Colon (tissue), 2 donors: ENCODE results near the gene HTD2.
"Not testable (repeated sequence)": the region's sequence is repeated elsewhere in the genome, so short reads cannot be mapped to it uniquely, and the experiment has no call there.

Source experiments
- FAIRE-seq: peaks from 2 replicates; lab custom pipeline; 2012; peaks lifted over from hg19 to GRCh38; lab: Jason Lieb, UNC
- donor health status: control.
- donor health status: control.

HTD2 gene

DNA sequence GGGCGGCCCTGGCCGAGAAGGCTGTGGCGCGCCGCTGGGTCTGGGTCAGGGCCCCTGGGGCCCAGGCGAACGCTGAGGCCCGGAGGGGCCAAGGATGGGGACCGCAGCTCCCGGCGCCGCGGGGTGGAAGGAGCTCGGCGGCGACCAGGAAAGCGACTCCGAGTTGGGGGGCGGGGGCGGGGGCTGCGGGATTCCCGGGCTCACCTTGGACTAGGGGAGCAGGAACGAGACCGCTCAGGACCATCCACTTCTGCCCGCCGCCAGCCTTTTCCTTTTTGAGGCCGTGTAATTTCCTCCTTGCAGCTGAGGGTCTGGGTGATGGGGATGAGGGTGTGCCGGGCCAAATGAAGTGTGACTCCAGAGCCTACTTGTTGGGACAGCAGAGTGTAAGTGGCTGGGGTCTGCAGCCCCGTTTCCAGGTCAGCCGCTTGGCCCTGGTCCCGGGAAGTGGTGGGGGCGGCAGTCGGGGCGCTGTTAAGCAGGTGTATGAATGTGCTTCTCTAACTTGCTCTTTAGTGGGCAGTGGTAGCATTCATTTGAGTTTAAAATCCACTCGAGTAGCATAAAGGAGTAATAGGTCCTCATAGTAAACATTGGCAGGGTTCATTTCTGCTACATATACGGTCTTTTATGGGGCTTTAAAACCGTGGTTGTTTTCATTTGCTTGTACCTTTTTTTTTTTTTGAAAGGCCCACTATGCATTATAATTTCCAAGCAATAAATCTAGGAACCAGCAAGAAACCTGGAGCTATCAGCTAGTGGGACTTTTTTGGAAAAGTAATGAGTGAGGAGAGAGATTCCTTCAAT is 27.1 kb downstream of the HTD2 start:
- no peak for FAIRE-seq

DNA sequence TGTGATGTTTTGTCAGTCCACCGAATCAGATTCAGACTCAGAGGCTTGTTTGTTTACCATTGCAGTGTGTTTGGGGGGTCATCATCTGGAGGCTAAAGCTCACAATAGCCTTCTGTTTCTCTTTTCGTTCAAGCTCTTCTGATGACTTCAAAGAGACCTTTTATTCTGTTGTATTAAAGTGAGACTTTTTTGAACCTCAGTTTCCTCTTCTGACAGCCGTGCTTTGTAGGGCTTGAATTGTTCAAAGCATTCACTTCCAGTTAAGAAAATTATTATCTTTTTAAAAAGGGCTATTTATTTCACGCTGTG is 27.6 kb downstream of the HTD2 start:
- no peak for FAIRE-seq

DNA sequence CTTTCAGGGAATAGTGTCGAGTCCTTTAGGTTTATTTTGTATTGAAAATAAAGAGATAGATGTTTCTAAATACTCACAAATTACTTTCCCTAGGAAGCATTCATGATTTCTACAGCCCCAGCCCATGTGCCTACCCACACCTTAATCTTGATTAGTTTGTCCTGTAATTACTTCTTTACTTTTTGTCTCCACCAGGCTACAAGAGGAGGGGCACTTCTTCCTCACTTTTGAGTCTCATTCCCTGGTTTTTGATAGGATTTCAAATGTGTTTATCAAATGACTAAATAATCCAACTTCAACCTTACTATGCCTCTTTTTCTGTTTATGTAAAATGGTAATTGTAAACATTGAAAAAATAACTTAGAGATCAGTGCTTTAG is 28.2 kb downstream of the HTD2 start:
- no peak for FAIRE-seq

DNA sequence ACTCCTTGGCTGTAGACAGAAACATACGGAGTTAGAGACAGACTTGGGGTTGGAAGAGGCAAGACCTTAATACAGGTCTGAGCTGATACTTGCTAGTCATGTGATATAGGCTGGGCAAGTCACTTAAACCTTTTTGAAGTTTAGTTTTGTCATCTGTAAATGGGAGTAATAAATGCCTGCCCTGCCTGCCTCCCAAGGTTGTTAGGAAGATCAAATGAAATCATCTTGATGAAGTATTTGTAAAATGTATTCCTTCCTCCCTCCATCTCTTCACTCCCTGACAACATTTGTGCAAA is 29.3 kb downstream of the HTD2 start:
- no peak for FAIRE-seq

DNA sequence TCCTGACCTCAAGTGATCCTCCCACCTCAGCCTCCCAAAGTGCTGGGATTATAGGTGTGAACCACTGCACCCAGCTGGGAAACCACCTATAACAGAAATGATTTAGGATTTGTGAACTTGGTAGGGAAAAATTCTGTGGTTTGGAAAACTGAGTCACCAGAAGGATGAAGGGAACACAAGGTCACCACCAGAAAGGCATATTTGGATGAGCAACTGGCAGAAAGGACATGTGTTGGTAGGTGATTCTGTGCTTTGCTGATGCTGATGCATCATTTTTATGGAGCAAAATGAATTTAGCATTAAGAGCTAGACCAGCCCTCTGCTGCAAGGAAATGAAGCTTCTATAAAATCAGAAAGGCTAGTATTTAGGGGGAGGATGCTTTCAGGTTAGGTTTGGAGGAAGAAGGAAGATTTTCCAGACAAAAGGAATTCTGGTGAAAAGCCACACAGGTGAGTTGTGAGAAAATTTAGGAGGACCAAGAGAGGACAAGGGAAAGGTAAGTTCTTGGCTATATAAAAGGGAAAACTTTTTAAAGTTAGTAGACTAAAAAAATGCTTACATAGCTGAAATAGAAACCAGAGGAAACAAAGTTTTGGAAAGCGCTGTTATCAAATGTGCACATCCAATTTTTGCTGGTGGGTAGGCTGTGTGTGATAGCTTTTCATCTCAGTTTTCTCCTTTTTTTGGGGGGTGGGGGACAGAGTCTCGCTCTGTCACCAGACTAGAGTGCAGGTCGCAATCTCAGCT is 30.0 kb downstream of the HTD2 start:
- FAIRE-seq, result no peak

DNA sequence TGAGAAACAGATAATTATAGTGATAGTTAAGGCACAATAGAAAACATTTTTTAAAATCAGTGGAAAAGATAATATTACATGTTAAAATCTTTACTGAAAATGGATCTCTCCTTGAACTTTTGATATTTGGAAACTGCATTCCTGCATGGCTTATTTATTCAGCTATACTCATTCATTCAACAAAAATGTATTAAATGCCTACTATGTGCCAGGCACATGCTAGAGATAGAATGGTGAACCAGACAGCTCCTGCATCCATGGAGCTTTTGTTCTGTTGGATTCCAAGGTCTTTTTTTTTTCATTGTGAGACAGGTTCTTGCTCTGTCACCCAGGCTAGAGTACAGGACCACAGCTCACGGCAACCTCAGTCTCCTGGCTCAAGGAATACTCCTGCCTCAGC is 30.9 kb downstream of the HTD2 start:
- FAIRE-seq, result no peak

DNA sequence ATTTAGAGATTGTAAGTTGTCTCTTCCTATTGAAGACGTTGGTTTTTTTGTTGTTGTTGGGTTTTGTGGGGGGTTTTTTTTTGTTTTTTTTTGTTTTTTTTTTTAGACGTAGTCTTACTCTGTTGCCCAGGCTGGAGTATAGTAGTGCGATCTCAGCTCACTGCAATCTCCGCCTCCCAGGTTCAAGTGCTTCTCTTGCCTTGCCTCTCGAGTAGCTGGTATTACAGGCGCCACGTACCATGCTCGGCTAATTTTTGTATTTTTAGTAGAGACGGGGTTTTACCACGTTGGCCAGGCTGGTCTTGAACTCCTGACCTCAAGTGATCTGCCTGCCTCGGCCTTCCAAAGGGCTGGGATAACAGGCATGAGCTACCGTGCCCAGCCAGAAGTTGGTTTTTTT is 32.8 kb downstream of the HTD2 start:
- FAIRE-seq, result not testable (repeated sequence)

DNA sequence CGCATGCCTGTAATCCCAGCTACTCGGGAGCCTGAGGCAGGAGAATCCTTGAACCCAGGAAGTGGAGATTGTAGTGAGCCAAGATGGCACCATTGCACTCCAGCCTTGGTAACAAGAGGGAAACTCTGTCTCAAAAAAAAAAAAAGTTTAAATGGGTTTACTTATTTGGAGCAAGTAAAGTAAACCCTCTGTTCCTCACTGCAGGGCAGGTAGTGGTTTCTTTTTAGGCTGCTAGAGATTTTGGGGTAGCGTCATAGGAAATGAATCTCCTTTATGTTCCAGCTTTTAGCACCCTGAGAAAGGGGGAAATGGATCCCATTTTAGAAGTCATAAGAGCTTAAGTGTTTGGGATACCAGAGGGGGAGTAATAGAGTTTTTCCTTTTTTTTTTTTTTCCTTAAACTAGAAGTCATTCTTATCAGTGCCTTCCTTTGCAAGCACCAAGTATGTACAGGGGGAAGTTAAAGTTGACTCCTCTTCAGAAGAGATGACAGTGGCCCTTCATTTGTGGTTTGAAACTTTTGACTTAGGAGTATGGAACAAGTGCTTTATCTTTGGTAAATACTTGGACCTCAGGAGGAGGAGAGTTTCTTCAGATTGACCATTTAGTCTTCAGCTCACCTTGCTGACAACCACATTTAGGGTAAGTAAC is 34.4 kb downstream of the HTD2 start:
- FAIRE-seq, result no peak

DNA sequence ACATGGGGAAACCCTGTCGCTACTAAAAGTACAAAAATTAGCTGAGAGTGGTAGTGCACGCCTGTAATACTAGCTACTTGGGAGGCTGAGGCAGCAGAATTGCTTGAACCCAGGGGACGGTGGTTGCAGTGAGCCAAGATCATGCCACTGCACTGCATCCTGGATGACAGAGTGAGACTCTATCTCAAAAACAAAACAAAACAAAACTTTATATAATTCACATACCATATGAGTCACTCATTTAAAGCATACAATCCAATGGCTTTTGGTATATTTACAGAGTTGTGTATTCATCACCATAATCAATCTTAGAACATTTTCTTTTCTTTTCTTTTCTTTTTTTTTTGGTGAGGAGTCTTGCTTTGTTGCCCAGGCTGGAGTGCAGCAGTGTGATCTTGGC is 35.1 kb downstream of the HTD2 start:
- no peak for FAIRE-seq

DNA sequence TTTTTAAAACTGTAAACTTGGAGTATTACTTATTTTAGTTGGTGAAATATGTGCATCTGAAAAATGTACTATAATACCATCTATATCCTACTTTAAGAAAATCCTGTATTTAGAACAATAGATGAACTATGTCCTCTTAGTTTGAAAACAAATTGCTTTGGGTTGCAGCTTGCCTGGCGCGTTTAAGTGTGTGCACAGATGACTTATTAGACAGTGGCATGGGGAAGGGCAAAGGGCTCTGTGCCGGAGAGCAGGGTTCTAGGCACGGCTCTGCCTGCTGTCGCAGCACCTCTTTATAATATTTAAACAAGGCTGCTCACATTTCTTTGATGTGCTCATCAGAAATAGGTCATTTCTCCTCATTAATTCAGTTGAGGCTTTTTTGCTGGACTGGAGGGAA is 36.4 kb downstream of the HTD2 start:
- FAIRE-seq, result no peak

DNA sequence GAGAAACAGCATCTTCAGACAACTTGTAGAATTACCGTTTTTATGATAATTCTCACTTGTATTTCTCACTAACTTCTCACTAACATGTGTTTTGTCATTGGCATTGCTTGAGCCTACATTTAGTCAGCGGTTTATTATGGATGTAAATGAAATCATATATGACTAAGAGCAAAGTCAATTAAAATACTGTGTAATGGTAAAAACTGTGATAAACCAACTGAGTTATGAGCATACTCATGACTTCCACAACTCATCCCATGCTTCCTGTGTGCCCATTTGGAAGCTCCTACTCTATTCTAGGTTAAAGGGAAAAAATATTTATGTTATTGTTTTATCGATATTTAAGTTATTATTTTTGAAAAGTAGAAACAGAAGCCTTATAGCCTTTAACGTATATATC is 39.1 kb downstream of the HTD2 start:
- no peak for FAIRE-seq

DNA sequence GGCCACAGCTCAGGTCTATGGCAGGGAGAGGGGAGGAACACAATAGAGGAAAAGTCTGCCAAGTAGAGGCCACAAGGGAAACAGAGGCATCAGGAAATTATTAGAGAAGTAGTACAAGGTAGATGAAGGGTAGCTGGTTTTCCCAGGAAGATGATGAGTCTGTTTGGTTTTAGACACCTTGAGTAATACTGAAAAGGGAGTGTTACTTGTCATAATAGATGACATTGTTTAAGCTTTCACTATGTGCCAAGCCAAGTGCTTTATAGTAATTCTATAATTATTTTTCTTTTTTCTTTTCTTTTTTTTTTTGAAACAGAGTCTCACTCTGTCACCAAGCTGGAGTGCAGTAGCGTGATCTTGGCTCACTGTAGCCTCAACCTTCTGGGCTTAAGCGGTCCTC is 40.0 kb downstream of the HTD2 start:
- FAIRE-seq, result no peak

DNA sequence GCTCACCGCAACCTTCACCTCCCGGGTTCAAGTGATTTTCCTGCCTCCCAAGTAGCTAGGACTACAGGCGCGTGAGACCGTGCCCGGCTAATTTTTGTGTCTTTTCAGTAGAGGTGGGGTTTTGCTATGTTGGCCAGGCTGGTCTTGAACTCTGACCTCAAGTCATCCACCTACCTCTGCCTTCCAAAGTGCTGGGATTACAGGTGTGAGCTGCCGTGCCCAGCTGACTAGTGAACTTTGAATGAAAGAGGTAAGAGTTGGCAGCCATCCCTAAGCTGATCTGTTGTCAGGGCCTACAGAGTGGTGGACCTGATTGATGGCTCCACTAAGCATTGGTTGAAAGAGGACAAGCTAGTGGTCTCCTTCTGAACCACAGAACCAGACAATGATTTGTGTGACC is 41.7 kb downstream of the HTD2 start:
- FAIRE-seq, result no peak

DNA sequence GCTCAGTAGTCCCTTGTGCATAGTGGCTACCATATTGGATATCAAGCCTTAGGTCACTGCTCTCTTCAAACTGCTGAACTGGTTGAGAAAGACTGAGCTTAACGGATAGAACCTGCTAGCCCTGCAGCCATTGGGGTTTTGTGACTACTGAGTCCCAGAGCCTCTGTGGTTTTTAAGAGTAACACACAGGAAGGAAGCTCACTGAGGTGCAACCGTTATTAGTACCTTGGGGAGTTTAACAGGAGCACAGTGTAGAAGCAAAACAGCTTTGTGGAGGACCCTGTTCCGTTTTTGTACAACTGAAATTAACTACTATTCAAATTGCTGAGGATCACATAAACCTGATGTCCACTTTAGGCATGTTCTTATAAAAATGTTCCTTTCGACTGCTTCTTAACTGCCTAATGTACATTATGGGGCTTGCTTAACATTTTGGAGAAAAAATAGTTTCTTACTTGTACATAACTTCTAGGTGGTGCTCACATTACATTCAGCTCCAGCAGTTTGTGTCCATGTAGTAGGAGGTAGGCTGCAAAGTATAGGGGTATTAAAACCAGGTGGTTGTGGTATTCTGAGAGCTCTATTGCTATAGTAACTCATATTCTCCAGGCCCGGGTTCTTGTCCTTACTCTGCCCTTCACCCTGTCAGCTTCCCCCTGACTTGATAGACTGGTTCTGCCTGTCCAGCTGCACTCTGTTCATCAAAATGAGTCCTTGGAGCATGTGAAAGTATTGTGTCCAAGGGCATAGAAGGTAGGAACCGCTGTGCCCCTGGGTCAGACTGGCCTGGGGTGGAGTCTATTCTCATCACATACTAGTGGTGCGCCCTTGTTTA is 43.7 kb downstream of the HTD2 start:
- FAIRE-seq, result no peak

DNA sequence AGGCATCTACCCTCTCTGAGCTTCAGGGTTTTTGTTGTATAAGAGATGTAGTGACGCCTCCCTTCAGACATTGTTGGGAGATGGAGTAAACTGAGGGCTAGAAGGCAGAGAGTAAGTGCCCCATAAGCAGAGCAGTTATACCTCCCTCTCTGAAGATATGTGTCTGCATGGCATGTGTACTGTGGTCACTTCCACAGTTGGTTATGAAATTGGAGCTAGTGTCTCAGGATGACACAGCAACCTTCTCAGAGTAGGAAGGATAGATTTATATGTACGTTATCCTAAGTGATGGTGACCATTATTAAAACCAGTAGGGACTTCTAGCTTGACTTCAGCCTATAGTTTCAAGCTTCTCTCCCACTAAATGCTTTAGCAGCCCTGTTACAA is 44.3 kb downstream of the HTD2 start:
- no peak for FAIRE-seq

DNA sequence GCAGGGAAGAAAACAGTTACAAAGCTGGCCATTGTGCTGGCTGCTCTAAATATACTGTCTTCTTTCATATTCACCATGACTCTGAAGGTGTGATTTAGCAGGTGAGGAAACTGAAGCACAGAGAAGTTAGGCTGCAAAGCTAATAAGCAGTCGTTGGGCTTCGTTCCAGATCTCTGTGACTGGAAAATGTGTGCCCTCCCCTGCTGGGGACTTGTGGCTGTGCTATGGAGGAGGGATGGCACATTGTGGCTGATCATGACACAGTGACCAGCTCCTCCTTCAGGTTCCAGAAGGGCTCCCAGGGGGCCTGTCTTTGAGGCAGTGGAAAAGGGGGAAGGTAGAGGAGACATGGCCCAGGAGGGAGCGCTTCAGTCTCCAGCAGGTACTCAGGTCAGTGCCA is 45.6 kb downstream of the HTD2 start:
- FAIRE-seq, result no peak

DNA sequence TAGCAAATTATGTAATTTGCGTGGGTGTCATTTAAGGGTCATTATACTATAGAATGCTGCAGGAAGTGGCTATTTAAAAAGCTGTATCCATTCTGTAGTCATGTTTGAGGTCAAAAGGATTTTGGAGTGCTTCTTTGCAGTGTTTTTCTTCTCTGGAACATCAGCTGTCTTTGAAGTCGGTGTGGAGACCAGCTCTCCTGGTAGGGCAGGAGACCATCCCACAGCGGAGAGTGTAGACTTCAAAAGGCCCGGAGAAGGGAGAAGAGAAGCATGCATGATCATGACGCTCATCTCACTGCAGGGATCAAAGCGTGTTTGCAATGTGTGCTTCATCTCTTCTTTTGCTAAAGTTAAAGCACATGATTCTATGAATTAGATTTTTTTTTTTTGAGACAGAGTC is 46.3 kb downstream of the HTD2 start:
- no peak for FAIRE-seq

DNA sequence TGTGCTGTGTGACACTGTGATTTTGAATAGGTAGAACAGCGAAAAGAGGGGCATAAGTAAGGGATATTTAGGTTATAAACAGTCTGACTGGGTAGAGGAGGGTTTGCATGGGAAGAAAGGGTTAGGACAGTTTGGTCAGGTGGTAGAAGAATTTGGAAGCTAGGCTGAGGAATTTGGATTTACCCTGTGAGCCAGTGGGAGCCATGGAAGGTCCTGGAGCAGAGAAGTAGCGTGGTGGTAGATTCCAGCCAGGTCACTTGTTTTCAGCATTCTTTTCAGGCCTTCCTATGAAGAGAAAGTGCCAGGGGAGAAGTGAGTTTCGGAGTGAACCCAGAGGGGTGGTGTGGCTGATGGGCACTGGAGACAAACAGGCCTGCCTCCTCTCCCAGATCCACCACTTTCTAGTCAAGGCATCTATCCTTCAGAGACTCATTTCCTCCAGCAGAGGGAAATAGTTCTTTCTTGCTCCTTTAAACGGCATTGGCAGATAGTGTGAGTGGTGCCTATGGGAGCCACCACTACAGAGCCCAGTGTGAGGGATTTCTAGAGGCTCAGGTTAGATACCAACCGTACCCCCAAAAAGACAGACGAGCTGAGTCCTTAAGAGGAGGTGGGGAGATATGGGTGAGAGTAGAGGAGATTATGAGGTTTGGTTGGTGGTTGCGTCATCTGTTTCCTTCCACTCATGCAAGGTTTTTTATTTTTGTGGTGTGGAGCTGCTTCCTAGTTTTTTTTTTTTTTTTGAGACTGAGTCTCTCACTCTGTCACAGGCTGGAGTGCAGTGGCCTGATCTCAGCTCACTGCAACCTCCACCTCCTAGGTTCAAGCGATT is 47.6 kb downstream of the HTD2 start:
- FAIRE-seq, result no peak

DNA sequence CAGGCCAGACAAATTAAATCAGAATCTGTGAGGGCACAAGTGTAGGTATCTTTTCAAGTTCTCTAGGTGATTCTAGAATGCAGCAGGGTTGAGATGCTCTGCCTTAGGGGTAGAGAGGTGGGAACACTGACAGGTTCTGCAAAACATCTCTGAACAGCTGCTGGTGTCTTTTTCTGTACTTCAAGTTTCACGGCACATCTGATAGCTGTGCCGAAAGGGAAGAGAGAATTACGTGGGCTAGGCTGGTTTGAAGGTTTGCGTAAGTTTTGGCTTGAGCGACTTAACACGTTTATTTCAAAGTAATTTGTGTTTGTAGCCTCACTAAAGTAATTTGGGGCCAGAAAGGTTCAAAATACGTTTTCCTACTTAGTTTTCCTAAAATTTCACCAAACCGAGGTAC is 48.9 kb downstream of the HTD2 start:
- no peak for FAIRE-seq

DNA sequence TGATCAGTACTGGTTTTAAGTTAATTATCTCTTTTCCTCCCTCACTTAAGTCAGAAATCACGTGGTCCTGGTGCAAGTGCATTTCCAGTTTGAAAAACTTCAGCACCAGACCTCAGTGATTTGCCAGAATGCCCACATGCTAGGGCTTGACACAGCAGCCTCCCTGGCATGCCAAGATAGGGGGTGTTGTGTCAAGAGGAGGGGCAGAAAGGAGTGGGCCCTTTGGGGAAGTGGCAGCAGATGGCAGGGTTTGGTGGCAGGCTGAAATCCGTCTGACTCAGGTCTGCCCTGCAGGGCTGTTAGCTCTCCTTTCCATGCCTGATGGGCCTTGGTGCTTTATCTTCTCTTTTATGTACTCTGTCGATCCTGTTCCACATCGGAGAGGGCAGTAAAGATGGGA is 49.7 kb downstream of the HTD2 start:
- FAIRE-seq, result no peak

DNA sequence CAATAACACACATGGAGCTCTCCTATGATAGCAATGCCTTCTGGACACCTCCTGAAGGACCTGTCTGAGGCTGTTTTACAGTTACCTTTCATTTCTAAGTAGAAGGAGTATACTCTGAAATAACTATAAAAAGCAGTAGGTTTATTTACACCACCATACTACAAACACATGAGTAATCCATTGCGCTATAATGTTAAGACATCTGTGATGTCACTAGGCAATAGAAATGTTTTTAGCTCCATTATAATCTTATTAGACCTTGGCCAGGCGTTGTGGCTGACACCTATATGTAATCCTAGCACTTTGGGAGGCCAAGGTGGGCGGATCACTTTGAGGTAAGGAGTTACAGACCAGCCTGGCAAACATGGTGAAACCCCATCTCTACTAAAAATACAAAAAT is 51.1 kb downstream of the HTD2 start:
- no peak for FAIRE-seq

DNA sequence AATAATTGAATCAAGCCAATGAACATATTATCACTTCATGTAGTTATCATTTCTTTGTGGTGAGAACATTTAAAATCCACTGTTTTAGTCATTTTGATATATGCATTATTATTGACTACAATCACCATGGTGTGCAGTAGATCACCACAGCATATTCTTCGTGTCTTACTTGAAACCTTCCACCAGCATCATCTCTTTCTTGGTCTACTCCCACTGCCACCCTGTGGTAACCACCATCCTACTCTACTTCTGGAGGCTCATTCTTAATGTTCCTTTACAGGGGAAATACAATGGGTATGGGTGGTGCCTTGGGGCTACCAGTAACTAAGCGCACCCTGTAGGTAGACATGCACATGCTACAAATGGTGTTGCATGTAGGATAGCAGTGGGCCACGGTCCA is 51.8 kb downstream of the HTD2 start:
- FAIRE-seq, result no peak
